CD4-positive, alpha-beta T cell treated with Interleukin-15 for 4 hours (primary cell): ENCODE data around the gene CDK15.
"Not testable (repeated sequence)": the region's sequence is repeated elsewhere in the genome, so short reads cannot be mapped to it uniquely, and the experiment has no call there.

ENCODE experiments used
- DNase-seq: peaks from one replicate; pipeline ENCODE4 v3.0.0-alpha.2; 2020; ENCODE audit warnings: low spot score

Gene CDK15

GRCh38 chr2:201806442-201807170, at the start of gene CDK15:
Gene CDK15 (plus strand): TSS chr2:201806537. CDS start chr2:201806665, 128 bp downstream.
- DNase-seq: no peak

- no peak for DNase-seq
Observed at GRCh38 chr2:201758234-201758633, 48.1 kb upstream of the CDK15 start.

- DNase-seq: no peak
Observed at GRCh38 chr2:201758873-201759272, 47.5 kb upstream of the CDK15 start.

- DNase-seq: no peak
Observed at GRCh38 chr2:201759567-201759966, 46.8 kb upstream of the CDK15 start.

- no peak for DNase-seq
Observed at GRCh38 chr2:201761101-201761500, 45.2 kb upstream of the CDK15 start.

GRCh38 chr2:201764469-201764868, 41.9 kb upstream of the CDK15 start:
- not testable (repeated sequence) for DNase-seq

- no peak for DNase-seq
Observed at GRCh38 chr2:201765799-201766198, 40.5 kb upstream of the CDK15 start.

- no peak for DNase-seq
Observed at GRCh38 chr2:201768918-201769317, 37.4 kb upstream of the CDK15 start.

- DNase-seq: no peak
Observed at GRCh38 chr2:201769666-201770373, 36.5 kb upstream of the CDK15 start.

- DNase-seq: no peak
Observed at GRCh38 chr2:201773990-201774389, 32.3 kb upstream of the CDK15 start.

GRCh38 chr2:201774546-201774945, 31.8 kb upstream of the CDK15 start:
- DNase-seq: no peak

GRCh38 chr2:201775326-201775725, 31.0 kb upstream of the CDK15 start:
- DNase-seq: no peak

GRCh38 chr2:201777043-201777442, 29.3 kb upstream of the CDK15 start:
- DNase-seq: no peak

GRCh38 chr2:201777869-201778268, 28.5 kb upstream of the CDK15 start:
- DNase-seq: no peak

- DNase-seq: no peak
Observed at GRCh38 chr2:201779901-201780673, 26.2 kb upstream of the CDK15 start.

- peak; percentile 90 for DNase-seq
Observed at GRCh38 chr2:201780674-201781493, 25.5 kb upstream of the CDK15 start, which contains the start of gene ALS2. Gene ALS2 (minus strand): TSS chr2:201780933. CDS start chr2:201768885, 12,048 bp downstream.

- no peak for DNase-seq
Observed at GRCh38 chr2:201781557-201782051, 24.7 kb upstream of the CDK15 start.

GRCh38 chr2:201784563-201784962, 21.8 kb upstream of the CDK15 start:
- DNase-seq: no peak

- no peak for DNase-seq
Observed at GRCh38 chr2:201785135-201785534, 21.2 kb upstream of the CDK15 start.

- no peak for DNase-seq
Observed at GRCh38 chr2:201786471-201786870, 19.9 kb upstream of the CDK15 start.

- no peak for DNase-seq
Observed at GRCh38 chr2:201788371-201788770, 18.0 kb upstream of the CDK15 start.

- DNase-seq: no peak
Observed at GRCh38 chr2:201789395-201789794, 16.9 kb upstream of the CDK15 start.
